Upper lobe of right lung (tissue), 1 donor: ENCODE results near the gene CDK13. TPM values are rescaled to one million over a fixed set of nuclear protein-coding genes. Genes with fewer than 3 reads are reported as not detected.

ENCODE experiments used
- ATAC-seq: fragments of 200-7000 bp; cut with Tn5 transposase; one replicate; pipeline ENCODE4 v1.9.1; 2020; ENCODE audit warnings: mild to moderate bottlenecking, moderate library complexity
- DNase-seq: peaks from one replicate; pipeline ENCODE4 v3.0.0-alpha.2; 2020
- H3K27ac ChIP-seq: fragments of 200-600 bp; one replicate; pipeline ENCODE4 v1.8.0; 2022
- H3K27me3 ChIP-seq: fragments of 200-600 bp; one replicate; pipeline ENCODE4 v1.8.0; 2022; ENCODE audit warnings: mild to moderate bottlenecking
- H3K36me3 ChIP-seq: fragments of 200-600 bp; one replicate; pipeline ENCODE4 v1.8.0; 2022
- H3K4me1 ChIP-seq: fragments of 200-600 bp; one replicate; pipeline ENCODE4 v1.8.0; 2022
- H3K4me3 ChIP-seq: fragments of 200-600 bp; one replicate; pipeline ENCODE4 v1.8.0; 2022; ENCODE audit warnings: mild to moderate bottlenecking
- H3K9me3 ChIP-seq: fragments of 200-600 bp; one replicate; pipeline ENCODE4 v1.8.0; 2022
- CTCF ChIP-seq: fragments of 200-600 bp; IDR thresholded peaks from one replicate; pipeline ENCODE4 v1.8.0; 2022; ENCODE audit warnings: antibody characterized with exemption
- intact Hi-C: fragments of 100-400 bp; cut with DNase I; formaldehyde crosslinking; loops from one replicate; pipeline ENCODE4 v1.11.0; 2022
- total RNA-seq: library from RNA; stranded (reverse); fragmentation: NEBNext Ultra II Directional; extraction: Animal tissue kit (Norgen Biotek cat#: 25700); gene quantifications from one replicate; pipeline ENCODE4 v1.2.1, GENCODE V29; 2021
- donor health status: DM: no; HTN: yes; CAD: no; lungs with severe emphysema.

The CDK13 gene
- total RNA-seq, 1 donor from 2014 or later, result 51.4 TPM

- no peaks in the 10 kb centered on the region for H3K36me3 ChIP-seq
- H3K4me1 ChIP-seq, result peaks cover 34% of the 10 kb centered on the region
- intact Hi-C loops, result no loop called here
- H3K9me3 ChIP-seq, result no peaks in the 10 kb centered on the region
- TF ChIP-seq CTCF, result no peak
- H3K27ac ChIP-seq, result peak overlapping the region; percentile 99
- ATAC-seq (peak; percentile 8), DNase-seq (peak; percentile 87)
- H3K27me3 ChIP-seq, result no peaks in the 10 kb centered on the region
- peak overlapping the region; percentile 91 for H3K4me3 ChIP-seq
These were observed 593 bp downstream of the CDK13 start for GRCh38 chr7:39950473-39951225.

DNA sequence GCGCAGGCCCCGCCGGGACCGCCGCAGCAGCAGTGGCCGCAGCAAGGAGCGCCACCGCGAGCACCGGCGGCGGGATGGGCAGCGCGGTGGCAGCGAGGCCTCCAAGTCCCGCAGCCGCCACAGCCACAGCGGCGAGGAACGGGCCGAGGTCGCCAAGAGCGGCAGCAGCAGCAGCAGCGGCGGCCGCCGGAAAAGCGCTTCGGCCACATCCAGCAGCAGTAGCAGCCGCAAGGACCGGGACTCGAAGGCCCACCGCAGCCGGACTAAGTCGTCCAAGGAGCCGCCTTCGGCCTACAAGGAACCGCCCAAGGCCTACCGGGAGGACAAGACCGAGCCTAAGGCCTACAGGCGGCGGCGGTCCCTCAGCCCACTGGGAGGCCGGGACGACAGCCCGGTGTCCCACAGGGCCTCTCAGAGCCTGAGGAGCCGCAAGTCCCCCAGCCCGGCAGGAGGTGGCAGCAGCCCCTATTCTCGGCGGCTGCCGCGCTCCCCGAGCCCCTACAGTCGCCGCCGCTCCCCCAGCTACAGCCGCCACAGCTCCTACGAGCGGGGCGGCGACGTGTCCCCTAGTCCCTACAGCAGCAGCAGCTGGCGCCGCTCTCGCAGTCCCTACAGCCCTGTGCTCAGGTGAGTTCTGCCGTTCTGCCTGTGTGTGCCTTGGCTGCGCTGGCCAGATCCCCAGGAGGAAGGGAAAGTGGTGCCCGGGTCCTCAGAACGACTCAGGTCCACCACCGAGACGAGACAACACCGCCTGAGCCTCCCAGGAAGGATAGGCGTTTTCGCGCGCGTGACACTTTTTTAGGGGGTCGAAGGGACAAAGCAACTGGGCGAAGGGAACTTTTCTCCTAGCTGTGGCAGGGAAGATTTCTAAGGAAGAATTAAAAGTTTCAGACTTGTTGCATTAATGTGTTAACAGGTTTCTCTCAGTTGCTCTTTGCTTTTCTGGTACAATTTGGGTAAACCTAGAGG is 1.5 kb downstream of the CDK13 start:
- TF ChIP-seq CTCF, result peak; percentile 48
- intact Hi-C loops, result no loop called here
- Histone ChIP-seq H3K9me3 (no peaks in the 10 kb centered on the region), H3K4me3 (peak overlapping the region; percentile 91), H3K4me1 (peaks cover 38% of the 10 kb centered on the region), H3K27ac (peak overlapping the region; percentile 99), H3K36me3 (no peaks in the 10 kb centered on the region), H3K27me3 (no peaks in the 10 kb centered on the region)
- peak; percentile 37 for ATAC-seq
- peak; percentile 85 for DNase-seq

DNA sequence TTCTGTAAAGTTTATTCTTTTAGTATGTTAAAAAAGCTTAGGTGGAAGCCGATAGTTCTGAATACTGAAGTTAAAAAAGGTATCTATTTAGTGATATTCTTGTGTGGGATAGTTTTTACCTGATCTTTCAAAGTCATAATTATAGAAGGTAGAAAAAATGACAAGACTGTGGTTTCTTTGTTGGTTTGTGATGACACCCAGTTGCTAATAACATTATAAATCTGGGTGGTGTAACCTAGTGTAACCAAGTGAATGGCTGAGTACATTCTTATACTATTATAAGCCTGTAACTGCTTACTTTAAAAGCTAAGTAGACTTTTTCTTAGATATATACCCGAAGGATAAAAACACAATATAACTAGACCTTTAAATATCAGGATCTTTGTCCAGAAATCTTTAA is 2.3 kb downstream of the CDK13 start:
- Histone ChIP-seq H3K27me3 (no peaks in the 10 kb centered on the region), H3K4me1 (peaks cover 44% of the 10 kb centered on the region), H3K4me3 (peak overlapping the region; percentile 91), H3K9me3 (no peaks in the 10 kb centered on the region), H3K27ac (peak overlapping the region; percentile 99), H3K36me3 (no peaks in the 10 kb centered on the region)
- ATAC-seq (no peak), DNase-seq (no peak)
- TF ChIP-seq CTCF, result no peak
- intact Hi-C loops, result no loop called here

DNA sequence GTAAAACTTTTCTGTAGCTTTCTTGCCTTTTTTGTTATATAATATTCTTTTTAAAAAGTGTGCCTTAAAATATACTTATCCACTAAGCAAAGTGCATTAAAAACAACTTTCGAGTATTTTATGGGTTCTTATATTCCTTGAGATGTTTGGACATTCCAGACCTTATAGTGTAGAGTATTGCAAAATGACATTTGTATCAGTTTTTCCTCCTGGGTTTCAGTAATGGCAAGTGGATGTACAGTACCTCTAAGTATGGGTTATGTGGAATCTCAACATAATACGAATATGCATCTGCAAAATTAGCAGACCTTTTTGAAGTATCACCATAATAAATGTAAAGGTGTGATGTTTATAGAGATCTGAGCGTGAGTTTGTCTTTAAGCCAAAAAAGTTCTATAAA is 2.7 kb downstream of the CDK13 start:
- intact Hi-C loops, result no loop called here
- DNase-seq, result no peak

DNA sequence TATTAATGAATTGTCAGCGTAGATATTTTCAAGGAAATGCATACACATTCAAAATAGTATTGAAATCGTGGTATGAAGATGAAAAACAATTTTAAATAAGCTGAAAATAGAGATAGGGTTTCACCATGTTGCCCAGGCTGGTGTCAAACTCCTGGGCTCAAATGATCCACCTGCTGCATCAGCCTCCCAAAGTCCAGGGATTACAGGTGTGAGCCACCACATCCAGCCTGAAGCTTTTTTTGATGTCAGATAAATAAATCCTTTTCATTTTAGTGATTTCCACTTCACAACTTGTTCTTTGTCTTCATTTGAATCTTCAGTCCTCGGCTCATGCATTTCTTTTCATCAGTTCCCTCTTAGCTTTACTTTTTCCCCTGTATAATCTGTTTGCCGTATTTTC is 4.6 kb downstream of the CDK13 start:
- Histone ChIP-seq H3K27ac (no peak overlapping the region), H3K4me3 (peak overlapping the region; percentile 91), H3K27me3 (no peaks in the 10 kb centered on the region), H3K9me3 (no peaks in the 10 kb centered on the region), H3K36me3 (no peaks in the 10 kb centered on the region), H3K4me1 (peaks cover 43% of the 10 kb centered on the region)
- DNase-seq, result no peak
- intact Hi-C loops, result no loop called here
- TF ChIP-seq CTCF, result no peak
- ATAC-seq, result no peak

More for the DNA sequence above, 2.7 kb downstream of the CDK13 start:
- TF ChIP-seq CTCF, result no peak
- no peaks in the 10 kb centered on the region for H3K27me3 ChIP-seq
- peak overlapping the region; percentile 91 for H3K4me3 ChIP-seq
- no peak for ATAC-seq
- peak overlapping the region; percentile 99 for H3K27ac ChIP-seq
- peaks cover 48% of the 10 kb centered on the region for H3K4me1 ChIP-seq
- no peaks in the 10 kb centered on the region for H3K9me3 ChIP-seq
- no peaks in the 10 kb centered on the region for H3K36me3 ChIP-seq
